ENCODE results near the gene DMRT3.

The DMRT3 gene, protein sequence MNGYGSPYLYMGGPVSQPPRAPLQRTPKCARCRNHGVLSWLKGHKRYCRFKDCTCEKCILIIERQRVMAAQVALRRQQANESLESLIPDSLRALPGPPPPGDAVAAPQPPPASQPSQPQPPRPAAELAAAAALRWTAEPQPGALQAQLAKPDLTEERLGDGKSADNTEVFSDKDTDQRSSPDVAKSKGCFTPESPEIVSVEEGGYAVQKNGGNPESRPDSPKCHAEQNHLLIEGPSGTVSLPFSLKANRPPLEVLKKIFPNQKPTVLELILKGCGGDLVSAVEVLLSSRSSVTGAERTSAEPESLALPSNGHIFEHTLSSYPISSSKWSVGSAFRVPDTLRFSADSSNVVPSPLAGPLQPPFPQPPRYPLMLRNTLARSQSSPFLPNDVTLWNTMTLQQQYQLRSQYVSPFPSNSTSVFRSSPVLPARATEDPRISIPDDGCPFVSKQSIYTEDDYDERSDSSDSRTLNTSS

GRCh38 chr9:976258-976942, at the start of gene DMRT3:
TSS of gene DMRT3 (plus strand) at chr9:976655. CDS start at chr9:977002, 347 bp downstream.
- DNase-seq (ENCODE audit: low read depth in 2 of 2): no peak

GRCh38 chr9:926976-927375, 49.5 kb upstream of the DMRT3 start:
- no peak for DNase-seq (ENCODE audit: low read depth in 2 of 2)

GRCh38 chr9:928363-929042, 48.0 kb upstream of the DMRT3 start:
- DNase-seq (ENCODE audit: low read depth in 2 of 2): no peak

- no peak for DNase-seq (ENCODE audit: low read depth in 2 of 2)
These were observed 46.7 kb upstream of the DMRT3 start for GRCh38 chr9:929719-930118.

GRCh38 chr9:933356-933755, 43.1 kb upstream of the DMRT3 start:
- DNase-seq (ENCODE audit: low read depth in 2 of 2): no peak

DNA sequence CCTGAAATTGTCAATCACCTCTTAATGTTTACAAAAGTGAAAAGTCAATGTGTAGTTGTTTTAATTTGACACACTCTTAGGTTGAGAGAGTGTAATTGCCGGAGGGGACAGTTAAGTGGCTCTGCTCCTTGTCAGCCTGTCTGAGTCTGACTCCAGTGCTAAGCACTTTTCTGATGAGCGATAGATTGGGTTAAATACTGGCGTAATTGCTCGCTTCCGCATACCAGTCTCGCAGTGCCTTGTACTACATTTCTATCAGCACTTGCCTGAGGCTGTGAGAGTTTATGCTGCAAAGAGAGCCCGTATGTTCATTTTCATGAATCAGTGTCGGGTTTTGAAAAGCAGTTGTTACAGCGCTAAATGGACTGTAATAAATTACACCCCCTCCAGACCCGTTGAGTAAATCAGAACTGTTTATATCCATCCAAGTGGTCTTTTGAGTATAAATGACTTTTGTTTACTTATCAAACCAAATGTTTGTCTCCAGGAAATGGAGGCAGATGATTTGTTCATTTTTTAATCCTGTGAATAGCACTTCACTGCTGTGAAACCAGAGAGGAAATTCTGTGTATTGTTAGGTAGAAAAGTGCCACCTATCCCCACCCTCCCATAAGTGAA, 41.0 kb upstream of the DMRT3 start:
- DNase-seq (ENCODE audit: low read depth in 2 of 2): no peak

DNA sequence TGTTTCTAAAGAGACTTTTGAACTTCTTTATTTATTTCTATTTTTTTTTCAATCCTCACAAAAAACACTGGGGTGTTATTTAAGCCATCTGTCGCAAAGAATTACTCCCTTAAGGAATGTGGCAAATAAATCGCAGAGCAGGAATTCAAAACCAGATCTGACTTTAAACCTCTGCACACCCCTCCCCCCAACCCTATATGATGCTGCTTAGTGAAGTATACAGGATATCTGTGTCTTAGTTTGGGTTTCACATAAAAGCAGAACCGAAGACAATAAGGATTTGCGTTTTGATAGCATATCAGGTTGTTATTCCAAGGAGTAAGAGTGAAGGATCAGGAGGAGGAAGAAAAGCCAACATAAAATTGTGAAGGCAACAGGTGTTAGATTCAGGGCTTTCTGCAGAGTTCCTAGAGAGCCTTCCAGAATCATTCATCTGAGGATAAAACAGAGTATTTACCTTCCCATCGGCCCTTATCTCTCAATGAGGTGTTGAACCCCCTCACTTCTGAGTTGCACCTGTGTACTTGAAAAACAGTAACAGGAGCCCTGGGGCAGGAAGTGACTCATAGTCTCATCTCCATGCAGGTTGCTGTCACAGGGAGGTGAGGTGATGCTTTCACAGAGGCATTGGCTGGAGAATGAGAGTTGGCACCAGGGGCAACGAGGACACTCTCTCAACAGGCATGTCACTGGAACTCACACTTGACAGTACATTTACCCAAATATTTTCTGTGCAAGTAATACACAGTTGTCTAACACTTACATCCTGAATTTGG, 33.5 kb upstream of the DMRT3 start:
- DNase-seq (ENCODE audit: low read depth in 2 of 2): no peak

GRCh38 chr9:947985-948384, 28.5 kb upstream of the DMRT3 start:
- DNase-seq (ENCODE audit: low read depth in 2 of 2): no peak

DNA sequence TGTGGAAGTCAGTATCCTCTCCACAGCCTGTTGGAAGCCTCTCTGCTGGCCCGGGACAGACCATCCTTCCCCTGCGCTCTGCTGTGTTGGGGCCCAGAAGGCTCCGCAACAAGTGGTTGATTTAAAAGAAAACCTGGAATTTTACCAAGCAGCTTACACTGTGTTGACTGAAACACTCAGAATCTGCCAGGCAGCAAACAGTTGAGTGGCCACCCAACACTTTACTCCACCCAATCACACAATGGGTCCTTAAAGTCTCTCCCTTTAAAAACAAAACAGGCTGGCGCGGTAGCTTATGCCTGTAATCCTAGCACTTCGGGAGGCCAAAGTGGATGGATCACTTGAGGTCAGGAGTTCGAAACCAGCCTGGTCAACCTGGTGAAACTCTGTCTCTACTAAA, 28.0 kb upstream of the DMRT3 start:
- DNase-seq (ENCODE audit: low read depth in 2 of 2): no peak

GRCh38 chr9:950139-950538, 26.3 kb upstream of the DMRT3 start:
- no peak for DNase-seq (ENCODE audit: low read depth in 2 of 2)

GRCh38 chr9:952546-952945, 23.9 kb upstream of the DMRT3 start:
- no peak for DNase-seq (ENCODE audit: low read depth in 2 of 2)

- DNase-seq (ENCODE audit: low read depth in 2 of 2): no peak
These were observed 17.4 kb upstream of the DMRT3 start for GRCh38 chr9:959105-959504.

GRCh38 chr9:959914-960313, 16.5 kb upstream of the DMRT3 start:
- DNase-seq (ENCODE audit: low read depth in 2 of 2): no peak

DNA sequence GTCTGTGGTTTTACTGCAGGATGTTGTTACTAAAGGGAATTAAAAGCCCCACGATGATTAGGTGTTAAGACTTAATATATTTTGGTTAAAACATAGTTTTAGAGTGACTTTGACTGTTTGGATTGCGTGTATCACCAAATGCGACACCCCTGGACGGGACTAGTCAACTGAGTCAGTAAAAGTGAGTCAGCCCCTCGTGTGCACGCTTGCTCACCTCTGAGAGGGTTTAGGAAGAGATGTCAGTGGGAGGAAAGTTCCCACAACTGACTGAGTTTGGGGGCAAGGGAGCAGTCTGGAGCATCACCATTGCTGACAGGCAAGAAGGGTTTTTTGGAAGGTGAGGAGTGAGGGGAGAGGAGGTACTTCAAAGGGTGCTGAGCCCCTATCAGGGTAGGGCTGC, 14.4 kb upstream of the DMRT3 start:
- no peak for DNase-seq (ENCODE audit: low read depth in 2 of 2)

- no peak for DNase-seq (ENCODE audit: low read depth in 2 of 2)
These were observed 11.0 kb upstream of the DMRT3 start for GRCh38 chr9:965497-965896.

DNA sequence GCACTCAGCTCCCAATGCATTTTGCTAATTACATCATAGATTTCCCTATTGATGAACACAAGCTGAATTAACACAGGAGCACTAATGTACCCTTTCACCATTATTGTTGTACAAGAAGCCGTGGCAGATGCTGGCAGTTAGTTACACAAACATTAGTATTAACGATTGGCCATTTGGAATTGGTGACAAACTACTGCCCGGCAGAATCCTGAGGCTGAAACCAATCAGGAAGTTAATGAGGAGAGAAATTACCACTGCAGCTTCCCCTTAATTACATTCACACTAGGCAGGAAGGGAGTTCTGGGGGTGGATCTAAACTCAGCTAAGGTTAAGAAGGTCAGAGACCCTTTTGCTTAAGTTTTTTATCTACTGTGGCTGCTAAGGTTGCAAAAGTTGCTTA, 9.6 kb upstream of the DMRT3 start:
- no peak for DNase-seq (ENCODE audit: low read depth in 2 of 2)

DNA sequence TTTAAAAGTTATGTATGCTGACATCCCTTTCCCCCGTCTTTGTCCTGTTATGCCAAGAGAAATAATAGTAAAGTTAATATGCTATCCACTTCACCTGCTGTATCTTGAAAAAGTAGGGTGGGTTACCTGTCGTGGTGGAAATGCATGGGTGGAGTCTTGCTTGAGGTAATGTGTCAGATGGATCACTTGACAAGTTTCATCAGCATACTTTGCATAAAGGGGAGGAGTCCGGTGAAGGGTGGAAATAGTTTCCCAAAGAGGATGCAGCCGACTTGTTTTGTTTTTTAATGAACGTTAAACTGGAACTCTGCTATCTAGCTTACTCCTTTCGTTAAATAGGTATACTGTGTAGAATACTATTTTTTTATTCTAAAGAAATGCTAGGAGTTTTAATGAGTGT, 9.0 kb upstream of the DMRT3 start:
- no peak for DNase-seq (ENCODE audit: low read depth in 2 of 2)

GRCh38 chr9:967903-968641, 8.4 kb upstream of the DMRT3 start:
- no peak for DNase-seq (ENCODE audit: low read depth in 2 of 2)

DNA sequence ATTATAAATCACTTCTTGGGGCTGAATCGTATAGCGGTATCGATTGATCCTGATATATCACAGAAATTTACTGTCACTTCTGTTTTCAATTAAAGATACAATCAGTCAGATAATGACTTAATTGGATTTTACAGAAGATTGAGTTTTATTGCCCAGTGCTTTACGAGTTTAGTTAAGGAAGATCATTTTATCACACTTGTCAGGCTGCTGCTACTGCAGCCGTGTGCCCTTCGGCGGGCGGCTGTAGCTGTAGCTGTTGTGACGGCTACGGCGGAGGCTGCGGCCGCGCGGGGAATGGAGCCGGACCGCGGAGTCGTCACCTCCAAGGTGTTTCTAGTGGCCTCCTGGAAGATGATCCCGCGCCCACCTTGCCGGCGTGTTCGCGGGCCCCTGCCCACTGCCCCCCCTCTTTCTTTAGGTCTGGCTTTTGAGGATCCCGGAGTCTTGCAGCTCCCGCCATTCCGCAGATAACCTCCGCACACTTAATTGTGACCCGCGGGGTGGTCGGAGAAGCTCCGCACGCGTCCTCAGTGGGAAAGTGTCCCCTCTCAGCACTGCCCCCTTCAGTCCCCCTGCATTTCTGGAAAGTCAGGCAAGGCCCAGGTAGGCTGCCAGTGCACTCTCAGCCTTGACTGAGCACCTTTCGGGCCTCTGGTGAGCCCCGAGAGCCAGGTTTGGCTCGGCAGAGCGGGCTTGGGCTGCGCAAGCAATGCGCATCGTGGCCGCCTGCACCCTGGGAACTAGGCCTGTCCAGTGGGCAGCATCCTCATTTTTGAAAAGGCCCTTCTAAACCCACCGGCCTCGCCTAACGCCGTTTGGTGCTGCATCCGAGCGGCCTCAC, 6.9 kb upstream of the DMRT3 start:
- no peak for DNase-seq (ENCODE audit: low read depth in 2 of 2)

All from stimulated activated CD8-positive, alpha-beta memory T cell treated with anti-CD3 and anti-CD28 coated beads, Interleukin-15, amount 100 ng/mL, for 48 hours (primary cell).